Prostate gland (tissue), 2 donors: Measurements from ENCODE around the gene LOXHD1.

ENCODE experiments used
- POLR2AphosphoS5 ChIP-seq: sonication (generic); formaldehyde crosslinking; IDR thresholded peaks from one replicate; pipeline ENCODE4 v1.6.1; 2017; ENCODE audit warnings: antibody characterized with exemption
- TF ChIP-seq, protein P1 (sequence below), 4 experiments: fragments of 200-600 bp in 2 of 4; fragments of 450-650 bp in 2 of 4; sonication (generic) in 2 of 4; IDR thresholded peaks; 1 replicate in 3 of 4; 2 replicates in 1 of 4; pipeline ENCODE4 v1.5.1; 2016 to 2019; ENCODE audit warnings: antibody characterized with exemption in 4 of 4, mild to moderate bottlenecking in 2 of 4, moderate library complexity in 2 of 4

DNA sequence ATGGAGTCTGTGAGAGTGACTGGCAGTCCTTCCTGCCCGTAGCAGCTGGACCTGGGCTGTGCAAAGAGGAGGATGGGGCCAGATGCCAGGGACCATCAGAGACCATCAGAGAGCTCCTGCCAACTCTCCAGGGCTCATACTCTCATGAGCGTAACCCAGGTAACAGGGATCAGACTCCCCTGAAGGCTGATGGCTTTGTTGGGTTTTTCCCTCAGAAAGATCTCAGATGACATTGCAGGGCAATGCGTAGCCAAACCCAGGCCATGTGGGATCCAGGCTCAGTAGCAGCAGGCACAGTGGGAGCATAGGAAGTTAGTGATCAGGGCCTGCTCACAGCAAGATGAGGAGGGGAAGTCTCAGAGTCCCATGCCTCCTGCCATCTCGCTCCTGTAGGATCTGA is 218.0 kb downstream of the LOXHD1 start:
- TF ChIP-seq, protein P1, sequence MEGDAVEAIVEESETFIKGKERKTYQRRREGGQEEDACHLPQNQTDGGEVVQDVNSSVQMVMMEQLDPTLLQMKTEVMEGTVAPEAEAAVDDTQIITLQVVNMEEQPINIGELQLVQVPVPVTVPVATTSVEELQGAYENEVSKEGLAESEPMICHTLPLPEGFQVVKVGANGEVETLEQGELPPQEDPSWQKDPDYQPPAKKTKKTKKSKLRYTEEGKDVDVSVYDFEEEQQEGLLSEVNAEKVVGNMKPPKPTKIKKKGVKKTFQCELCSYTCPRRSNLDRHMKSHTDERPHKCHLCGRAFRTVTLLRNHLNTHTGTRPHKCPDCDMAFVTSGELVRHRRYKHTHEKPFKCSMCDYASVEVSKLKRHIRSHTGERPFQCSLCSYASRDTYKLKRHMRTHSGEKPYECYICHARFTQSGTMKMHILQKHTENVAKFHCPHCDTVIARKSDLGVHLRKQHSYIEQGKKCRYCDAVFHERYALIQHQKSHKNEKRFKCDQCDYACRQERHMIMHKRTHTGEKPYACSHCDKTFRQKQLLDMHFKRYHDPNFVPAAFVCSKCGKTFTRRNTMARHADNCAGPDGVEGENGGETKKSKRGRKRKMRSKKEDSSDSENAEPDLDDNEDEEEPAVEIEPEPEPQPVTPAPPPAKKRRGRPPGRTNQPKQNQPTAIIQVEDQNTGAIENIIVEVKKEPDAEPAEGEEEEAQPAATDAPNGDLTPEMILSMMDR (IDR thresholded peaks at IDR 0.05): no peak
- TF ChIP-seq POLR2AphosphoS5: no peak
